Measurements from ENCODE around the gene WDR86.

WDR86 gene

GRCh38 chr7:151405588-151405987, 4.2 kb downstream of the WDR86 start:
- DNase-seq: no peak

- DNase-seq: no peak
Observed at GRCh38 chr7:151405056-151405455, 4.8 kb downstream of the WDR86 start.

GRCh38 chr7:151404216-151405011, 5.4 kb downstream of the WDR86 start:
- no peak for DNase-seq

GRCh38 chr7:151403764-151404163, 6.1 kb downstream of the WDR86 start:
- DNase-seq: no peak

GRCh38 chr7:151402029-151402835, 7.6 kb downstream of the WDR86 start:
- no peak for DNase-seq

- DNase-seq: no peak
Observed at GRCh38 chr7:151400626-151401315, 9.1 kb downstream of the WDR86 start.

- DNase-seq: no peak
Observed at GRCh38 chr7:151399906-151400305, 9.9 kb downstream of the WDR86 start.

- no peak for DNase-seq
Observed at GRCh38 chr7:151399305-151399601, 10.6 kb downstream of the WDR86 start.

GRCh38 chr7:151398446-151399304, 11.2 kb downstream of the WDR86 start:
- no peak for DNase-seq

GRCh38 chr7:151397026-151397425, 12.8 kb downstream of the WDR86 start:
- no peak for DNase-seq

GRCh38 chr7:151396328-151396970, 13.4 kb downstream of the WDR86 start:
- DNase-seq: no peak

GRCh38 chr7:151395036-151395367, 14.8 kb downstream of the WDR86 start:
- no peak for DNase-seq

- DNase-seq: no peak
Observed at GRCh38 chr7:151394076-151395035, 15.5 kb downstream of the WDR86 start.

- no peak for DNase-seq
Observed at GRCh38 chr7:151393031-151393977, 16.5 kb downstream of the WDR86 start.

GRCh38 chr7:151392426-151392825, 17.4 kb downstream of the WDR86 start:
- DNase-seq: no peak

GRCh38 chr7:151392002-151392401, 17.8 kb downstream of the WDR86 start:
- no peak for DNase-seq

- DNase-seq: no peak
Observed at GRCh38 chr7:151391358-151391730, 18.5 kb downstream of the WDR86 start.

- DNase-seq: no peak
Observed at GRCh38 chr7:151390598-151391357, 19.1 kb downstream of the WDR86 start.
